Measurements from ENCODE around the gene SNX33.
A peak's percentile ranks its signal among the peaks of the same experiment; 100 is the strongest.
"Not testable (repeated sequence)": the region's sequence is repeated elsewhere in the genome, so short reads cannot be mapped to it uniquely, and the experiment has no call there.

SNX33 gene

GRCh38 chr15:75683646-75684312 lies 36.1 kb downstream of the SNX33 start:
- DNase-seq (ENCODE audit: low read depth, low spot score), result peak; percentile 48

GRCh38 chr15:75684648-75685047 lies 36.9 kb downstream of the SNX33 start:
- DNase-seq (ENCODE audit: low read depth, low spot score), result no peak

GRCh38 chr15:75685195-75685594 lies 37.5 kb downstream of the SNX33 start:
- DNase-seq (ENCODE audit: low read depth, low spot score), result no peak

GRCh38 chr15:75686212-75686642 lies 38.5 kb downstream of the SNX33 start:
- DNase-seq (ENCODE audit: low read depth, low spot score), result peak; percentile 63

GRCh38 chr15:75687486-75688277 lies 40.0 kb downstream of the SNX33 start:
- no peak for DNase-seq (ENCODE audit: low read depth, low spot score)

- DNase-seq (ENCODE audit: low read depth, low spot score), result no peak
Observed at GRCh38 chr15:75688278-75688557, 40.5 kb downstream of the SNX33 start.

- DNase-seq (ENCODE audit: low read depth, low spot score), result no peak
Observed at GRCh38 chr15:75688831-75689230, 41.1 kb downstream of the SNX33 start.

- DNase-seq (ENCODE audit: low read depth, low spot score), result not testable (repeated sequence)
Observed at GRCh38 chr15:75689429-75689828, 41.7 kb downstream of the SNX33 start.

GRCh38 chr15:75692311-75692710 lies 44.6 kb downstream of the SNX33 start:
- not testable (repeated sequence) for DNase-seq (ENCODE audit: low read depth, low spot score)

GRCh38 chr15:75693028-75693427 lies 45.3 kb downstream of the SNX33 start:
- DNase-seq (ENCODE audit: low read depth, low spot score), result not testable (repeated sequence)

GRCh38 chr15:75693501-75694240 lies 46.0 kb downstream of the SNX33 start:
- DNase-seq (ENCODE audit: low read depth, low spot score), result no peak

GRCh38 chr15:75694241-75695182 lies 46.8 kb downstream of the SNX33 start:
- DNase-seq (ENCODE audit: low read depth, low spot score), result no peak

- no peak for DNase-seq (ENCODE audit: low read depth, low spot score)
Observed at GRCh38 chr15:75695220-75695619, 47.5 kb downstream of the SNX33 start.

- DNase-seq (ENCODE audit: low read depth, low spot score), result no peak
Observed at GRCh38 chr15:75695634-75696310, 48.1 kb downstream of the SNX33 start.

- DNase-seq (ENCODE audit: low read depth, low spot score), result no peak
Observed at GRCh38 chr15:75696311-75696720, 48.6 kb downstream of the SNX33 start.

- DNase-seq (ENCODE audit: low read depth, low spot score), result no peak
Observed at GRCh38 chr15:75696854-75697259, 49.1 kb downstream of the SNX33 start.

- no peak for DNase-seq (ENCODE audit: low read depth, low spot score)
Observed at GRCh38 chr15:75697523-75697922, 49.8 kb downstream of the SNX33 start.

GRCh38 chr15:75697974-75698747 lies 50.4 kb downstream of the SNX33 start:
- not testable (repeated sequence) for DNase-seq (ENCODE audit: low read depth, low spot score)

GRCh38 chr15:75699517-75699916 lies 51.8 kb downstream of the SNX33 start:
- not testable (repeated sequence) for DNase-seq (ENCODE audit: low read depth, low spot score)
